ENCODE data around the gene AP1G1. TPM values are rescaled to one million over a fixed set of nuclear protein-coding genes. Genes with fewer than 3 reads are reported as not detected.
"Not testable (repeated sequence)": the region's sequence is repeated elsewhere in the genome, so short reads cannot be mapped to it uniquely, and the experiment has no call there.

Gene AP1G1
- polyA plus RNA-seq, 1 of the 3 experiments (the other 2 are of a cell fraction), result 23.8 TPM

DNA sequence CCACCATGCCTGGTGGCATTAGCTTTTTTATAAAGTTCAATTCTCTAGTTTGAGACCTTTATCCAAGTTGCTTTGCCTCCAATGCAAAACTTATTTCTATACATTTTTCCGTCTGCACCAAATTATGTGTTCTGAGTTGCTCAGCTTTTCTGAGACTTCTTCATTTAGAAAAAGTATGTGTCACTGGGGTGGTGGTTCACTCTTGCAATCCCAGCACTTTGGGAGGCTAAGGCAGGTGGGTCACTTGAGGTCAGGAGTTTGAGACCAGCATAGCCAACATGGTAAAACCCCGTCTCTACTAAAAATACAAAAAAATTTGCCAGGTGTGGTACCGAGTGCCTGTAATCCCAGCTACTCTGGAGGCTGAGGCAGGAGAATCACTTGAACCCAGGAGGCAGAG is 23.1 kb upstream of the AP1G1 start:
- CTCF ChIA-PET; H4K20me1 ChIP-seq (ENCODE audit: insufficient read depth); H3K4me3 ChIP-seq (ENCODE audit: low read depth in 2 of 2, low read length in 1 of 2); H3K36me3 ChIP-seq (replicated peaks in 1 of 2; ENCODE audit: control insufficient read depth in 1 of 2, insufficient read depth in 2 of 2, low read length in 1 of 2); DNase-seq; H2AFZ ChIP-seq (ENCODE audit: low read depth); H3K27ac ChIP-seq (ENCODE audit: low read depth in 2 of 2, low read length in 1 of 2); H3K79me2 ChIP-seq (ENCODE audit: insufficient read depth); H3K9me3 ChIP-seq; H3K9me2 ChIP-seq; H3K27me3 ChIP-seq (ENCODE audit: insufficient read depth); H3K4me1 ChIP-seq (ENCODE audit: control insufficient read depth in 1 of 2, insufficient read depth in 2 of 2, low read depth in 1 of 2, low read length in 1 of 2); POLR2A ChIA-PET; H3K9ac ChIP-seq; H3F3A ChIP-seq (replicated peaks; ENCODE audit: insufficient read depth); H3K4me2 ChIP-seq: not testable (repeated sequence)
- WGBS (ENCODE audit: low lambda C conversion rate), result 55% methylated on average over 3 of the region's 3 CpGs

DNA sequence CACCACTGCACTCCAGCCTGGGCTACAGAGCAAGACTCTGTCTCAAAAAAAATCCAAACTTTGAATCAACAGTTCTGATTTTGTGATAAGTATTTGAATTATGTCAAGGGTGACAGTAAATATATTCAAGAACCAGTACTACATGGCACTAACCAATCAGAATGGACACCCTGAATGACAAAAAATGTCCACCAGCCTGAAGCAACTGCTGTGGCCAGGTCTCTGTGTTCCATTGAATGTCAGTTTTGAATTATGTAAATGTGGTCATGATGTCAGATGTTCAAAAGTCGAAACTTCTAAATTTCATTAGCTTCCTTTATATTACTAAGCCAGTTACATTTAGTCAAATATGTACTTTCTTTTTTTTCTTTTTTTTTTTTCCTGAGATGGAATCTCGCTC is 21.7 kb upstream of the AP1G1 start:
- H3K9ac ChIP-seq, result no peak overlapping the region
- no peak overlapping the region for H3K27ac ChIP-seq (ENCODE audit: low read depth in 2 of 2, low read length in 1 of 2)
- no peaks in the 10 kb centered on the region for H3K9me2 ChIP-seq
- 90% methylated on average over 2 of the region's 2 CpGs for WGBS (ENCODE audit: low lambda C conversion rate)
- DNase-seq, result no peak
- H3K9me3 ChIP-seq, result no peaks in the 10 kb centered on the region
- CTCF ChIA-PET, result no interaction called here
- no peak overlapping the region for H3K4me3 ChIP-seq (ENCODE audit: low read depth in 2 of 2, low read length in 1 of 2)
- TF ChIP-seq NFIC (IDR thresholded peaks at IDR 0.05; ENCODE audit: borderline replicate concordance), result no peak
- no peak for TF ChIP-seq RFX5 (IDR thresholded peaks at IDR 0.05; ENCODE audit: low read length)
- TF ChIP-seq, protein P1, sequence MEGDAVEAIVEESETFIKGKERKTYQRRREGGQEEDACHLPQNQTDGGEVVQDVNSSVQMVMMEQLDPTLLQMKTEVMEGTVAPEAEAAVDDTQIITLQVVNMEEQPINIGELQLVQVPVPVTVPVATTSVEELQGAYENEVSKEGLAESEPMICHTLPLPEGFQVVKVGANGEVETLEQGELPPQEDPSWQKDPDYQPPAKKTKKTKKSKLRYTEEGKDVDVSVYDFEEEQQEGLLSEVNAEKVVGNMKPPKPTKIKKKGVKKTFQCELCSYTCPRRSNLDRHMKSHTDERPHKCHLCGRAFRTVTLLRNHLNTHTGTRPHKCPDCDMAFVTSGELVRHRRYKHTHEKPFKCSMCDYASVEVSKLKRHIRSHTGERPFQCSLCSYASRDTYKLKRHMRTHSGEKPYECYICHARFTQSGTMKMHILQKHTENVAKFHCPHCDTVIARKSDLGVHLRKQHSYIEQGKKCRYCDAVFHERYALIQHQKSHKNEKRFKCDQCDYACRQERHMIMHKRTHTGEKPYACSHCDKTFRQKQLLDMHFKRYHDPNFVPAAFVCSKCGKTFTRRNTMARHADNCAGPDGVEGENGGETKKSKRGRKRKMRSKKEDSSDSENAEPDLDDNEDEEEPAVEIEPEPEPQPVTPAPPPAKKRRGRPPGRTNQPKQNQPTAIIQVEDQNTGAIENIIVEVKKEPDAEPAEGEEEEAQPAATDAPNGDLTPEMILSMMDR (IDR thresholded peaks at IDR 0.05), result no peak
- TF ChIP-seq, protein P2, sequence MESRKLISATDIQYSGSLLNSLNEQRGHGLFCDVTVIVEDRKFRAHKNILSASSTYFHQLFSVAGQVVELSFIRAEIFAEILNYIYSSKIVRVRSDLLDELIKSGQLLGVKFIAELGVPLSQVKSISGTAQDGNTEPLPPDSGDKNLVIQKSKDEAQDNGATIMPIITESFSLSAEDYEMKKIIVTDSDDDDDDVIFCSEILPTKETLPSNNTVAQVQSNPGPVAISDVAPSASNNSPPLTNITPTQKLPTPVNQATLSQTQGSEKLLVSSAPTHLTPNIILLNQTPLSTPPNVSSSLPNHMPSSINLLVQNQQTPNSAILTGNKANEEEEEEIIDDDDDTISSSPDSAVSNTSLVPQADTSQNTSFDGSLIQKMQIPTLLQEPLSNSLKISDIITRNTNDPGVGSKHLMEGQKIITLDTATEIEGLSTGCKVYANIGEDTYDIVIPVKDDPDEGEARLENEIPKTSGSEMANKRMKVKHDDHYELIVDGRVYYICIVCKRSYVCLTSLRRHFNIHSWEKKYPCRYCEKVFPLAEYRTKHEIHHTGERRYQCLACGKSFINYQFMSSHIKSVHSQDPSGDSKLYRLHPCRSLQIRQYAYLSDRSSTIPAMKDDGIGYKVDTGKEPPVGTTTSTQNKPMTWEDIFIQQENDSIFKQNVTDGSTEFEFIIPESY (IDR thresholded peaks at IDR 0.05; ENCODE audit: borderline replicate concordance, low read depth), result no peak
- no peak for TF ChIP-seq FOXM1 (IDR thresholded peaks at IDR 0.05; ENCODE audit: low read depth)
- no peak for TF ChIP-seq JUND (IDR thresholded peaks at IDR 0.05)
- TF ChIP-seq MXI1 (IDR thresholded peaks at IDR 0.05; ENCODE audit: low read depth, low read length), result no peak
- no peak for TF ChIP-seq ELF1 (IDR thresholded peaks at IDR 0.05)
- no peak for TF ChIP-seq EP300 (IDR thresholded peaks at IDR 0.05; ENCODE audit: borderline replicate concordance in 1 of 2, low read depth in 1 of 2, low read length in 1 of 2)
- no peak for TF ChIP-seq TEAD4 (IDR thresholded peaks at IDR 0.05; ENCODE audit: borderline replicate concordance, insufficient read depth)
- no peak for TF ChIP-seq GATA2 (CRISPR knock-in tag; IDR thresholded peaks at IDR 0.05)
- no peak for TF ChIP-seq SMC3 (IDR thresholded peaks at IDR 0.05; ENCODE audit: low read depth, low read length)
- no peak for TF ChIP-seq YY1 (IDR thresholded peaks at IDR 0.05; ENCODE audit: low read depth)
- POLR2A ChIA-PET, result no interaction called here
- no peaks in the 10 kb centered on the region for H3K4me1 ChIP-seq (ENCODE audit: control insufficient read depth in 1 of 2, insufficient read depth in 2 of 2, low read depth in 1 of 2, low read length in 1 of 2)
- H4K20me1 ChIP-seq (ENCODE audit: insufficient read depth), result no peaks in the 10 kb centered on the region
- H3K79me2 ChIP-seq (ENCODE audit: insufficient read depth), result no peaks in the 10 kb centered on the region
- no peak overlapping the region for H2AFZ ChIP-seq (ENCODE audit: low read depth)
- no peaks in the 10 kb centered on the region for H3K27me3 ChIP-seq (ENCODE audit: insufficient read depth)
- no peaks in the 10 kb centered on the region for H3K36me3 ChIP-seq (replicated peaks in 1 of 2; ENCODE audit: control insufficient read depth in 1 of 2, insufficient read depth in 2 of 2, low read length in 1 of 2)
- no peak overlapping the region for H3K4me2 ChIP-seq
- no peaks in the 10 kb centered on the region for H3F3A ChIP-seq (replicated peaks; ENCODE audit: insufficient read depth)

Data from SK-N-SH (cell line).